Upper lobe of left lung (tissue), 4 donors: ENCODE results near the gene IFT25.

ENCODE experiments used
- CTCF ChIP-seq, 6 experiments: fragments of 450-650 bp in 4 of 6; fragments of 200-600 bp in 2 of 6; sonication (generic) in 2 of 6; IDR thresholded peaks; one replicate each; pipeline ENCODE4 v1.5.1; 2016 to 2019; ENCODE audit warnings: antibody characterized with exemption in 6 of 6
- EP300 ChIP-seq, 4 donors: sonication (generic); formaldehyde crosslinking; IDR thresholded peaks; one replicate each; pipeline ENCODE4 v1.5.1; 2017; ENCODE audit warnings: antibody characterized with exemption in 4 of 4, control low read depth in 2 of 4
- POLR2A ChIP-seq, 4 donors: fragments of 450-650 bp; IDR thresholded peaks; one replicate each; pipeline ENCODE4 v1.5.1; 2016 to 2017; ENCODE audit warnings: antibody characterized with exemption in 4 of 4, mild to moderate bottlenecking in 2 of 4
- POLR2AphosphoS5 ChIP-seq, 2 donors: sonication (generic); formaldehyde crosslinking; IDR thresholded peaks; one replicate each; pipeline ENCODE4 v1.5.1; 2017; ENCODE audit warnings: antibody characterized with exemption in 2 of 2

GRCh38 chr1:53982034-53982762, 36.7 kb upstream of the IFT25 start:
- TF ChIP-seq CTCF (IDR thresholded peaks at IDR 0.05) (no peak), POLR2A (IDR thresholded peaks at IDR 0.05) (no peak), POLR2AphosphoS5 (IDR thresholded peaks at IDR 0.05) (no peak), EP300 (IDR thresholded peaks at IDR 0.05) (no peak)
